GM12875 (cell line): ENCODE data around the gene RHBG.

Experiments used
- H3K4me3 ChIP-seq: one replicate; pipeline ENCODE4 v1.5.1; 2011; ENCODE audit warnings: low read depth, low read length, control low read depth
- CTCF ChIP-seq: IDR thresholded peaks from 2 replicates; pipeline ENCODE4 v1.5.1; 2011; ENCODE audit warnings: low read depth, mild to moderate bottlenecking, control low read depth, inconsistent platforms, low read length, moderate library complexity, borderline replicate concordance; ENCODE audit not compliant: insufficient read depth

The RHBG gene

GRCh38 chr1:156401681-156402081 is 32.7 kb downstream of the RHBG start:
- TF ChIP-seq CTCF, result no peak

DNA sequence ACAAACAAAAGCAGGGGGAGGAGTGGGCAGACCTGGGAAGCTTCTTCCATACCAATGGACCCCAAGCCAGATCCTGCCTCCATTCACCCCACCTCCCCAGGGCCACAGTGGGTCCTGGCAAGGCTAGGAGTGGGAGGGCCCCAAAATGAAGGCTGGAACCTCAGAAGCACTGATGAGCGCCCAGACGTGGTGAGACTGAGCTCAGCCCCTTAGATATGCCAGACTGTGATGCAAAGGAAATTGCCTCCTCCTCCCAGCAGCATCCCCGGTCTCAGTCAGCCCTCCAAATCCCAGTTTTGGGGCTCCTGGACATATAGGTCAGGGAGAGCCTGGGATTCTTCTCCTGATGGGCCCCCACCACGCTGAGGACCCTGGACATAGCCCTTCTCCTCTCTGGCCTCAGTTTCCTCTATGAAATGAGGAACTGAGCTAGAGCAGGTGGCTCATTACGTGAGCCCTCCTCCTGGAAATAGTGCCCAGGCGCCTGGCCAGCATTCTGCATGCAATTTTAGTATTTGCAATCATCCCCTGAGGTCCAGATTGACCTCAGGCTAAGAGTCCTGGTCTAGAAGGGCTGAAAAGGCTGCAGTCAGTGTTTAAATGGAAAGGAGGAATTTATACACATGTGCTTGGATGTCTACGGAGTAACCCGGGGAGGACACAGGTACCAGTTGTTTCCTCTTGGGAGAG is 33.5 kb downstream of the RHBG start:
- TF ChIP-seq CTCF, result no peak
- no peak overlapping the region for H3K4me3 ChIP-seq

More at GRCh38 chr1:156401681-156402081, 32.7 kb downstream of the RHBG start:
- no peak overlapping the region for H3K4me3 ChIP-seq

GRCh38 chr1:156405670-156406069 is 36.7 kb downstream of the RHBG start:
- no peak for TF ChIP-seq CTCF
- no peak overlapping the region for H3K4me3 ChIP-seq

DNA sequence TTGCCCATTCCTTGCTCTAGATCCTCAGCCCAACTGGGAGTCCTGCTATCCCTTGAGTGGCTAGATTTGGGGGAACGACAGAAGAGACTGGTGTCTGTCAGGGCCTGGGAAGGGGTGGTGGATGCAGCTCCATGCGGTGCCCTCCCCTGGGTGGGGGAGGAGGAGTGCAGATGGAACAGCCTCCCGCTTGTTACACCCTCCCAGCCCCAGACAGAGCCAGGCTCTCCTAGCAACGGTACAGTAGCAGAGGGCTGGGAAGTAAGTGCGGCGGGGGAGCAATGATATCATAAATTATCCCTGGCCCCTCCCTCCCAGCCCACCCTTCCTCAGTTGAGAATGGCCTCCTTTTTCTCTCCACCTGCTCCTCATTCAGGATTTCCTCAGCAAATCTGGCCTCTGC is 37.2 kb downstream of the RHBG start:
- H3K4me3 ChIP-seq, result no peak overlapping the region
- TF ChIP-seq CTCF, result no peak

- no peak for TF ChIP-seq CTCF
- H3K4me3 ChIP-seq, result no peak overlapping the region
Measured at GRCh38 chr1:156407344-156407743, 38.3 kb downstream of the RHBG start.

DNA sequence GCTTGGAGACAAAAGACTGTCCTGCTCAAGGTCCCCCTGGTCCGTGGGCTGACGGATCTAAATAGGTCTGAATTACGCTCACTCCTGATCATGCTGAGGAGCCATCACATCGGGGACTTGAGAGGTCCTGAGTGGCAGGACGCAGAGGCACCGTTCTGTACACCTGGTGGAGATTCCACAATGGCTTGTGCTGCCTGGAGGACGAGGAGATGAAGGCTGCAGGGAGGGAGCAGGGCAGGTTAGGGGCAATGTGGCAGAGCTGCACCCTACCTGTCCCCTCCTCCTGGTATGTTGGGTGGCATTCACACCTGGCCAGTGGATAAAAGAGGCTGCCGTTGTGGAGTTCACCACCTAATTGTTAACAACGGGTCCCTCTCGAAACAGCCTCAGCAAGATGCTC is 38.7 kb downstream of the RHBG start:
- H3K4me3 ChIP-seq, result no peak overlapping the region
- TF ChIP-seq CTCF, result no peak

DNA sequence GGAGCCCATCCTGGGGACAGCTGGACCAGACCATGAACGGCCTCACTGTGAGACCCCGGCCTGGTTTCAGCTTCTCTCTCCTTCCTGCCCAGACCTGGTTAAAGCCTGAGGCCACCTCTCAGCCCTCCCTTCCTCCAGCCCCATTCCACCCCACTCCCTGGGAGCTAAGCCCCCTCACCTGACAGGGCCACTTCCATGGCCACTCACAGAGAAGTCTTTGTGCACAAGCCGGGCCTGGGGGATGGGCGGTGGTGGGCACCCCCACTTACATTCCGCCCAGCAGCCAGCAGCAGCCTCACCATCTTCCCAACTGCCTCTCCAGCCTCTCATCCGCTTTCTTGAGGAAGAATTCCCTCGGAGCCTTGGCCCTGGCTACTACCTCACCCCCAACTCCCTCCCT is 40.4 kb downstream of the RHBG start:
- TF ChIP-seq CTCF, result no peak
- no peak overlapping the region for H3K4me3 ChIP-seq
